ENCODE measurements around the gene HNF1B.

Gene HNF1B

DNA sequence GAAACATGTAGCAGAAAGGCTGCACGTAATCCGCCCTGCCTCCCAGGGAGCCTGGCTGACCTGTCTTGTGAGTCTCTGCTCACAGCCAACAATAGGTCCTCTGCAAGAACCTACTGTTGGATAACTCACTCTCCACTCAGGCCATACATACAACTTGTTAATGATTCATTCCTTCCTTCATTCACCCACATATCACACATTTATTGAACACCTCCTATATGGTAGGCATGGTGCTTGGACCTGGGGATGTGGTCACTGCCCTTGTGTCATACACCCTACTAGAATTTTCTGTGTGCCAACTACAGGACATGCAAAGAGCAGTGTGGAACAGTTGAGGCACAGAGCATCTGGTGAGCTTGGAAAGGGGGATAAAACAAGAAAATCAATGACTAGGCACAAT lies 28.1 kb upstream of the HNF1B start:
- FAIRE-seq (no peak), DNase-seq (ENCODE audit: insufficient read length, low spot score) (no peak)
- no peak for TF ChIP-seq POLR2A (IDR thresholded peaks at IDR 0.05; ENCODE audit: low read depth, low read length)

DNA sequence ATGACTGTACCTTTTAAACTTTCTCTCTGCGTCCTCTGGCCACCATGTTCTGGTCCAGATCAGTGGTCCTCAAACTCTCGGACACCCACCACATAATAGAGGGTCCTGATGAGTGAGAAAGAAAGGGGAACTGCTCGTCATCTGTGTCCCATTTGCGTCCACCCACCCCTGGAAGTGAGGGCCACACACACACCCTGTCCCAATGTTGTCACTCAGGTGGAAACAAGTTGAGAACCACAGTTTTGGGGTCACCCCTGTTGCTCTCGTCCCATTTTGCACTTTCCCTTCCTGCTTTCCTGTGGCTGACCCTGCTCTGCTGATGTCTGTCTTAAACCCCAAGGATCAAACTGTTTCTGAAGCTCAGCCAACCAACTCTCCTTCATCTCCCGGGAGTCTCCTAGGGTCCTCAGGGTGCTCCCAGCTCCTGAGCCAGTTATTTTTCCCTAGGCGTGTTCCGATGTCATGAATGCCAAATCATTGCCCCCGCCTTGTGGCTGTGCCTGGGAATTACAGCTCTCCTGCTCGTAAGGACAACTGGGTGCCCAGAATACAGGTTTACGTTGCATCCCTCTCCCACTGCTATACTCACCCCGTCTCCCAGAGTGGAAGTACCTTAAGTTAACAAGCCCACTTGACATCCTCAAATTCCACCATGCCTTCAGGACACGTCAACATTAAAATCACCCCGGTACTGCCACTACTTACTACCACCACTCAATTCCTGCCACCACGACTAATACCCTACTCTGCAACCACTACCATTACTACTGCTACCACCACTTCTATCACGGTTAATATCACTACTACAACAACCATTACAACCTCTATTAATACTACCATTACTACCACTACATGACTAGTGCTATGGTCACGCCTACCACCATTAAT lies 26.0 kb upstream of the HNF1B start:
- FAIRE-seq (no peak), DNase-seq (ENCODE audit: insufficient read length, low spot score) (peak; percentile 47)
- TF ChIP-seq POLR2A (IDR thresholded peaks at IDR 0.05; ENCODE audit: low read depth, low read length), result no peak

DNA sequence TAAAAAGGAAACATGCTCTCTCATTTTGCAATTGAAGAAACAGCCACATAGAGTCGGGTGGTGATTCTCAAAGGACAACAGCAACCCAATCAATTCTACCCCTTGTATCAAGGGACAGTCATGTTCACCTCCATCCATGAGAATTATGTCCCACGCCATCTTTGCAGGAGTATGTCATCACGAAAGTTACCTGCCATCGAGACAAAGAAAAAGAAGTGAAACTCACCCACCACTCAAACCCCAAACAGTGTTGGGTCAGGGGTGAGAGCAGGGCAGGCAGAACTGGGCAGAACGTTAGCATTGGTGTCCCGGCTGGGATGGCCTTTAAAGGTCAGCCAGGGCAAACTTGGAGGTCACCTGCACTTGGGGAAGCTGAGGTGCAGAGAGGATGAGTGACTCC lies 24.2 kb upstream of the HNF1B start:
- TF ChIP-seq POLR2A (IDR thresholded peaks at IDR 0.05; ENCODE audit: low read depth, low read length), result no peak
- DNase-seq (ENCODE audit: insufficient read length, low spot score) (no peak), FAIRE-seq (no peak)

DNA sequence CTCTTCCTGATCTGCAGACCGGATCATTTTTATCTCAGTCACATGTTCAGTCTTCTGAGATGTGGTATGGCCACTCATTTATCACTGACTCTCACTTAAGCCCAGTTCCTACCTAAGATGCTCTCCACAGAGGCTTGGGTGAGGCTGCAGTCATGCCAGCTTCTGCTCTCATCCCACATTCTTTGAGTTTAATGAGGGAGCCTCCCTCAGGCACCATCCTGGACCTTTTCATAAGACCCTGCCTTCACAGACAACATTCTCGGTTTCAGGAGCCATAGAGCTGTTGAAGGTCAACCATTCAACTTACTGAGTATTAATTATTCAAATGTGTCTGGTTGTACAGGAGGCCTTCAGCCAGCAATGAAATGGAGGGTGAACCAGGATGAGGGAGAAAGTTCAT lies 23.6 kb upstream of the HNF1B start:
- DNase-seq (ENCODE audit: insufficient read length, low spot score) (no peak), FAIRE-seq (no peak)
- TF ChIP-seq POLR2A (IDR thresholded peaks at IDR 0.05; ENCODE audit: low read depth, low read length), result no peak

DNA sequence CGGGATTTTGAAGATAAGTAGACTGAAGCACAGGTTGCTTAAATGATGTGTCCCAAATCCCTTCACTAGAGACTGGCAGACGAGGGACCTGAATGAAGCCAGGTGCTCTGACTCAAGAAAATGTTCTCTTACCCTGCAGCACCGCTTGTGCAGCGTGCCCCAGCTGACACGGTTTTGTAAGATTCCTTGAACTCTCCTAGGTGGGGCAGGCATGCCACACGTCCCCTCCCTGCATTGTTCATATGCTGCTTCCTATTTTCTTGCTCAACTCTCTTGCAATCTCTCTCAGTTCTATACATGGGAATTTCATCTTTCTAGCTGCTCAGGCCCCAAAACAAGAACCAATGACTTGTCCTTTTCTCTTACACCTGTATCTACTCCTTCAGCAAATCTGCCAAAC lies 22.1 kb upstream of the HNF1B start:
- FAIRE-seq, result no peak
- no peak for TF ChIP-seq POLR2A (IDR thresholded peaks at IDR 0.05; ENCODE audit: low read depth, low read length)
- no peak for DNase-seq (ENCODE audit: insufficient read length, low spot score)

DNA sequence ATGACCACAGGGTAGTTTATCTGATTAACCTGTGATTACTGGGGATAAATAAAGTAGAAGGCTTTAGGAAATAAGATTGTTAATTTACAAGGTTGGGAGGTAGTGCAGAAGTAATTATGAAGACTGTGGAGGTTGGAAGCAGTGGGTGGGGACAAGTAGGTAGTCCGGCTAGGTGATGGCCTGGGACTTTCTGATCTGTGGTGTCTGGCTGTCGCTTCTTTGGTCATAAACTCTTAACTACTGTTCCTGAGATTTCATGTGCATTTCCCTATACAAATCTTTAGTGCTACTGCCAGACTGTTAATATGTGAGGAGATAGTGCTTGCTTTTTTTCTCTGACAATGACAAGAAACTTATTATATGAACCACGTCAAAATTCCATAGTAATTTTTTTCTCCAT lies 19.5 kb upstream of the HNF1B start:
- no peak for DNase-seq (ENCODE audit: insufficient read length, low spot score)
- no peak for TF ChIP-seq POLR2A (IDR thresholded peaks at IDR 0.05; ENCODE audit: low read depth, low read length)

DNA sequence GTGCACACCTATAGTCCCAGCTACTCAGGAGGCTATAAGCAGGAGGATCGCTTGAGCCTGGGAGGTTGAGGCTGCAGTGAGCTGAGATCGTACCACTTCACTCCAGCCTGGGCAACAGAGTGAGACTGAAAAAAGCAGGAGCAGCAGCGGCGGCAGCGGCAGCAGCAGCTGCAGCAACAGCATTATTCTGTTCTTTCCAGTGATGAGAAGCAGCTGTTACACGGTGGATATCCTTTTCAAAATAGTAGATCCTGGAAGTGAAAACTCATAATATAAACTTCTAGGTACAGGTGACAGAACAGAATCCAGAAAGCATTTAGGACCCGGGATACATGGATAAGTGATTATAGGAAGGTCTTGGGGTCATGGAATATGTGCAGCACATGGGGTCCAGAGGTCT lies 17.8 kb upstream of the HNF1B start:
- TF ChIP-seq POLR2A (IDR thresholded peaks at IDR 0.05; ENCODE audit: low read depth, low read length), result no peak
- FAIRE-seq, result no peak

More for the DNA sequence above, 19.5 kb upstream of the HNF1B start:
- no peak for FAIRE-seq

DNA sequence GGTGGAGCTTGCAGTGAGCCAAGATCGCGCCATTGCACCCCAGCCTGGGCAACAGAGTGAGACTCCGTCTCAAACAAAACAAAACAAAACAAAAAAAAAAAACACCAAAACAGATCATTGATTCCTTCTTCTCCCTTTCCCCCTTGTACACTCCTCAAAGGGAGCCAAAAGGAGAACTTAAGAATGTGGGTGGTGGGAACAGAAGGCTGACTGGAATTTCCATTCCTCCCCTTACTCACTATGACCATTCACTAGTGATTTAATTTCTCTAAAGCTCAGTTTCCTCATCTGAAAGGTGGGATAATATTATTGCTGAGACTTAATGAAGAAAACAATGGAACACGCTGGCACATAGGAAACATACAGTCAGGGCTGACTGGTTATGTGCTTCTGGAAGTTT lies 17.1 kb upstream of the HNF1B start:
- no peak for TF ChIP-seq POLR2A (IDR thresholded peaks at IDR 0.05; ENCODE audit: low read depth, low read length)
- no peak for DNase-seq (ENCODE audit: insufficient read length, low spot score)
- FAIRE-seq, result no peak

More for the DNA sequence above, 17.8 kb upstream of the HNF1B start:
- DNase-seq (ENCODE audit: insufficient read length, low spot score), result no peak

DNA sequence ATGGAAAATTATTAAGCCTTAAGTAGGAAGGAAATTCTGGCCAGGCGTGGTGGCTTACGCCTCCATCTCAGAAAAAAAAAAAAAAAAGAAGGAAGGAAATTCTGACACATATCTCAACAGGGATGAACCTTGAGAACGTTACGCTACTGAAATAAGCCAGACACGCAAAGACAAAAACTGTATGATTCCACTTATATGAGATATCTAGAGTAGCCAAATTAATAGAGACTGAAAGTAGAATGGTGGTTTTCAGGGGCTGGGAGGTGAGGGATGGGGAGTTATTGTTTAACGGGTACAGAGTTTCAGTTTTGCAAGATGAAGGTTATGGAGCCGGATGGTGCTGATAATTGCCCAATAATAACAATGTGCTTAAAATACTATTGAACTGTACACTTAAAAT lies 16.2 kb upstream of the HNF1B start:
- TF ChIP-seq POLR2A (IDR thresholded peaks at IDR 0.05; ENCODE audit: low read depth, low read length), result no peak
- DNase-seq (ENCODE audit: insufficient read length, low spot score) (no peak), FAIRE-seq (no peak)

DNA sequence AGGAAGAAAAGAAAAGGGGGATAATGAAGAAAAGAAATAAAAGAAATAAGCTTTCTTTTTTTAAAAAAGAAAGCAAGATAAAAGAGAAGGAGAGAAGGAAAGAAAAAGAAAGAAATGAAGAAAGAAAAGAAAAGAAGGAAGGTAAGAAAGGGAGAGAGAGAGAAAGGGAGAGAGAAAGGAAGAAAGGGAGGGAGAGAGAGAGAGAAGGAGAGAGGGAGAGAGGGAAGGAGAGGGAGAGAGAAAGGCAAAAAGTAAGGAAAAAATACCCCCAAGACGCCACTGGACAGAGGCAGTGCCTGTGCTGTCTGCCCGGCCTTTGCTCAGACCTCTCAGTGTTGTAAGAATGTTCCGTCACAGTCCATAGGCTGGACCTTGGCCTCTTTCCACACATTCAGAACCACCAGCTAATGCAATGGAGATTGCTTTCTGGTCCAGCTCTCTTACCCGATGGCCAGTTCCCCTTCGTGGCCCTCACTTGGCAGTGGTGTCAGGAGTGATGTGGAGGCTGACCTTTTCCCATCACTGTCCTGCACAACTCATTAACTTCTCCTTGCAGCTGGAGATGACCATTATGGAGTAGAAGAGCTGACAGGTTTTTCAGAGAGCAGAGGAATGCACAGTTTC lies 14.3 kb upstream of the HNF1B start:
- no peak for DNase-seq (ENCODE audit: insufficient read length, low spot score)
- TF ChIP-seq POLR2A (IDR thresholded peaks at IDR 0.05; ENCODE audit: low read depth, low read length), result no peak

DNA sequence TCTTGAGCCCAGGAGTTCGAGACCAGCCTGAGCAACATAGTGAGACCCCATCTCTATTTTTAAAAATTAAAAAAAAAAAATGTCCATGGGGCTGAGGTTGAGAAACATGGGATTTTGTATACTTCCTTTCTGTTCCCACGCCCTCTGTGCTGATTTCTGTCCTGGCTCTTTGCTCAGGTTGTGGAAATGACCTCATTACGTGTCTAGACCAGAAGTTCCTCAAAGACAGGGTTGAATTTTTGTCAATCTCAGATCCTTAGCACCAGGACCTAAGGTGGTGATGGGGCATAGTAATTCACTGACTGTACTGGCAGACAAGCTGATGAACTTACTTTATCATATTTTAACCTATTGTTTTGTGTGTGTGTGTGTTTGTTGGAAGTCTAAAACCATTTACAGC lies 11.2 kb upstream of the HNF1B start:
- FAIRE-seq (no peak), DNase-seq (ENCODE audit: insufficient read length, low spot score) (no peak)
- no peak for TF ChIP-seq POLR2A (IDR thresholded peaks at IDR 0.05; ENCODE audit: low read depth, low read length)

More for the DNA sequence above, 14.3 kb upstream of the HNF1B start:
- FAIRE-seq, result no peak

DNA sequence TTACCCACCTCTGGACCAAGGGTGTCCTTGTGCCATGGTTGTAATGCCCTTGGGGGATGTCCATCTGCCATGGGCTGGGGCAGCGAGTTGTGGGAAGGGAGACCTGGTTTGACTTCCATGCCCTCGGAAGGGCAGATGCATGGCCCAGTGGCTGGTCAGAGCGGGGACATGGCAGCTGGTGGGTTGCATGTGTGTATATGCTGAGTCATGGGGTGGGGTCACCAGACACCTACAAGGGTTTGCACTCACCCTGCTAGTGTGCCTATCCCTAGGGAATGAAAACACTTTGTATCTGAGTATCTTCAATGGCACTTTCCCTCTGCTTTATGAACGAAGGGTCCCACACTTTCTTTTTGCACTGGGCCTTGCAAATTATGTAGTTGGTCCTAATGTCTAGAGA lies 10.6 kb upstream of the HNF1B start:
- FAIRE-seq (no peak), DNase-seq (ENCODE audit: insufficient read length, low spot score) (no peak)
- no peak for TF ChIP-seq POLR2A (IDR thresholded peaks at IDR 0.05; ENCODE audit: low read depth, low read length)

DNA sequence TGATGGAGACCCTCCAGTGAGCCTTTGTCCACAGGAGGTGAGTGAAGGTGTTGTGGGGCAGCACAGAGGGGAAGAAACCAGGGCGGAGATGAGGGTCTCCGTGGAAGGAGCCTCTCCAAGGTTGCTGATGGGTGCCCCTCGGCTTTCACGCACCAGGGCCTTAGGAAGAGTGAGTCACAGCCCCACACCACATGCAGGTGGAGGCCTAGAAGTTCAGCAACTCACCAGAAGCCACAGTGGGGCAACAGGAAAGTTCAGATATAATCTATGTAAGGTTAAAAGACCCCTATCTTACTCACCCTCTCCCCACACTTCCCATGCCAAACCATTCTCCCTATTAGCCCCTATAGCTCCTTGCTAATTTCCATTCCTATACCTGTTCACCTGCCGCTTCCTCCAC lies 9.5 kb upstream of the HNF1B start:
- FAIRE-seq (no peak), DNase-seq (ENCODE audit: insufficient read length, low spot score) (no peak)
- TF ChIP-seq POLR2A (IDR thresholded peaks at IDR 0.05; ENCODE audit: low read depth, low read length), result no peak

DNA sequence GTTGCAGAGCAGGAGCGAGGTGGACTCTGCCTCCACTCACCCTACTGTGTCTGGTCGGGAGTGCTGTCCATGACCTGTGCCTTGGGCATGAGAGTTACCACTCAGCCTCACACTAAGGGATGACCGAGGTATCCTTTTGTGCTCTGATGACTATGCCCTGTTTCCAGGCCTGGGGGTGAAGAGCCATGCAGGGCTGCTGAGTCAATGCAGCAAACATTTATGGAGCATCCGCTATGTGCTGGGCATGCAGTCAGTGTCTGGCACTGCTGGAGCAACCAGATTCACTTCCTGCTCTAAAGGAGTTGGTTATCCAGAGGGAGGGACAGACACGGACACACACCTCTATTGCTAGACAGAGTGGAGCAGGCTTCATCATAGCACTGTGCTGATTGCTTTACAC lies 7.6 kb upstream of the HNF1B start:
- DNase-seq (ENCODE audit: insufficient read length, low spot score) (peak; percentile 94), FAIRE-seq (no peak)
- TF ChIP-seq POLR2A (IDR thresholded peaks at IDR 0.05; ENCODE audit: low read depth, low read length), result no peak
